NCI-H1694 treated with DMSO at 0.1 percent for 48 hours (cell line): ENCODE data around the gene ABCG1.
"Not testable (repeated sequence)": the region's sequence is repeated elsewhere in the genome, so short reads cannot be mapped to it uniquely, and the experiment has no call there.

Experiments
- DNase-seq: peaks from one replicate; lab custom pipeline; 2025; lab: John Stamatoyannopoulos, UW

ABCG1 gene

DNA sequence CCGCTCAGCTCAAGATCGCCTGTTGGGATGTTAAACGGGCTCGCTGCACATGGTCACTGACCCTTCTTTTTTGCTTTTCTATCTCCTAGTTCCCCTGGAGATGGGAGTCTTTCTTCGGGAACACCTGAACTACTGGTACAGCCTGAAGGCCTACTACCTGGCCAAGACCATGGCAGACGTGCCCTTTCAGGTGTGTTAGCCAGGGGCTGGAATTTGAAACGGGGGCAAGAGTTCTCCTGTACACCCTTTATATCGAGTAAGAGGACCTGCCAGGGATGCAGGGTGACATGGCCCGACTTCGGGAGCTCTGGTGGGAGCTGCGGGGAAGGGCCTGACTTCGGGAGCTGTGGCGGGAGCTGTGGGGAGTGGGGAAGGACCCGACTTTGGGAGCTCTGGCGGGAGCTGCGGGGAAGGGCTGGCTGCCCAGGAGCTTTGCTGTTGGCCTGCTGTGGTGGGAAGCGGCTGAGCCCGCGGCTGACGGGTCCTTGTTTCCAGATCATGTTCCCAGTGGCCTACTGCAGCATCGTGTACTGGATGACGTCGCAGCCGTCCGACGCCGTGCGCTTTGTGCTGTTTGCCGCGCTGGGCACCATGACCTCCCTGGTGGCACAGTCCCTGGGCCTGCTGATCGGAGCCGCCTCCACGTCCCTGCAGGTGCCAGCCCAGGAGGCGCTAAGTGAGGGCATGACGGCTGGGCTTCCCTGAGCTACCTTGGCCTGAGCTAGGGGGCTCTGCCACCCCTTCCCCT lies 72.2 kb downstream of the ABCG1 start:
- no peak for DNase-seq

DNA sequence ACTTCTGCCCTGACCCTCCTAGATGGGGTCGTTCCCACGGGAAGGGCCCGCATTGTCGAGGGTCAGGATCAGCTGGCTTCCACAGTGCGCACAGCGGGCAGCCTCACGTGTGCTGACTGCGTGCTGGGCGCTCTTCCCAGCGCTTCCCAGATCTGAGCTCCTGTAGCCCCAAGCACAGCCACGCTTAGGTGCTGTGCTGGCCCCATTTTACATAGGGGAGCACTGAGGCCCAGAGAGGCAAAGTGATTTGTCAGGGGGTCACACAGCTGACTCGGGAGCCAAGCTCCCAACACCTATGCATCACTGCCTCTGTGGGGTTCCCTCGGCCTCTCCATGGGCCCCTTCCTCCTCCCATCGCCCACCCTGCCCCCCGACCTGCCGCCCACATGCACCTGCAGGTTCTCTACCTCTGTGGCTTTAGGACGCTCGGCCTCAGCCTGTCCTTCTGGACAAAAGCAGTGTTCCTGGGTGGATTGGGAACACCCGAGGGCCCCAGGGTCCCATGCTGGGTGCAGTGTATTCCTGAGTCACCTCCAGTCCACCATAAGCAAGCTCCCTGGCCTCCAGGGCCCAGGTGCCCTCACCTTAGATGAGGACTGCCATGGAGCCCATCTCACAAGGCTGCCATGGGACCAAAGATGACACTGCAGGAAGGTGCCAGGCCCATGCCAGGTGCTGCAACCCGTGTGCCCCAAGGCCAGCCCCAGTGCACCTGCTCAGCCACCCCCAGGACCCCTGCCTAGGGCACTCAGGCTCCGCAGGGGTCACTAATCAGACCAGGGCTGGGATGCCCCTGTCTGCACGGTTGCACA lies 73.0 kb downstream of the ABCG1 start:
- no peak for DNase-seq

DNA sequence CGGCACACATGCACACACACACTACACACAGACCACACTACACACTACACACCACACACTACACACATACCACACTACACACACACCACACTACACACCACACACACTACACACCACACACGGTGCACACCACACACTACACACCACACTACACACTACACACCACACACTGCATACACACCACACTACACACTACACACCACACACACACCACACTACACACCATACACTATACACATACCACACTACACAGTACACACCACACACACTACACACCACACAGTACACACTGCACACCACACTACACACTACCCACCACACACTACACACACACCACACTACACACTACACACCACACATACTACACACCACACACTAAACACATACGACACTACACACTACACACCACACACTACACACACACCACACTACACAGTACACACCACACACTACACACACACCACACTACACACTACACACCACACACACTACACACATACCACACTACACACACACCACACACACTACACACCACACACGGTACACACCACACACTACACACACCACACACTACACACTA lies 73.7 kb downstream of the ABCG1 start:
- not testable (repeated sequence) for DNase-seq

DNA sequence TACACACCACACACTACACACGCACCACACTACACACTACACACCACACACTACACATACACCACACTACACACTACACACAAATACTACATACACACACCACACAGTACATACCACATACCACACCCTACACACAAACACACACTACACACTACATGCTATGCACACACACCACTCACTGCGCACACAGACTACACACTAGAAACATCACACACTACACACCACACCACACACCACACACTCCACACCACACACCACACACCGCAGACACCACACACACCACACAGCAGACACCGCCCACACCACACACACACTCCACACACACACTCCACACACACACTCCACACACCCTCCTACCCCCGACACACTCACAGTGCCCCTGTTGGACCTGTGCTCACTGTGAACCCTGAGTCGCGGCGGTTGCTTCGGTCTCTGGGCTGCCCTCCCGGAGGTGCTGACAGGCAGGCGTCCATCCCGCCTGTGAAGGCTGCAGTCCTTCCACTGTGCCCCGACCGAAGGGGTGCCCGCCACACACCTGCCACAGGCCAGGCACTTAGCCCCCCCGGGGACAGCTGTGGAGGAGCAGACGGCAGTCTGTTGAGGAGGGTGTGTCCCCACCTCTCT lies 74.8 kb downstream of the ABCG1 start:
- DNase-seq = no peak

DNA sequence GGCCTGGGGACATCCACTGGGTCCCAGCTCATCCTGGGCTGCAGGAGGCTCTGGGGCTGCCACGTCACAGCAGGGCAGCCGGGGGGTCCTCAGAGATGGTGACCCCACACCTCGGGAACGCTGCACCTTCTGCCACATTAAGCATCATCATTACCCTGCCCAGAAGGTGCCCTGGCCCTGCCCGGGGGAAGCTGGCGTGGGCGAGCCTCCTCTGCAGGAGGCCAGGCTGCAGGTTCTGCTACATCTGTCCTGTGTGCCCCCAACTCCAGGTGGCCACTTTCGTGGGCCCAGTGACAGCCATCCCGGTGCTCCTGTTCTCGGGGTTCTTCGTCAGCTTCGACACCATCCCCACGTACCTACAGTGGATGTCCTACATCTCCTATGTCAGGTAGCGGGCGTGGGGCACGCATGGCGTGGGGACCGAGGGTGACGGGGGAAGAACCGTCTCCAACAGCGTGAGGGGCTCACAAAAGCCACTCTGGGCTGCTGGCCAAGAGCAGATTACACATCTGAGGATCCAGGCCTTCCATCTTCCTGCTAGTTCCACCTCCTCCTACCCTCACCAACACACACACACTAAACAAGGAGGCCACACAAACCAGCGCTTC lies 75.4 kb downstream of the ABCG1 start:
- DNase-seq = no peak

DNA sequence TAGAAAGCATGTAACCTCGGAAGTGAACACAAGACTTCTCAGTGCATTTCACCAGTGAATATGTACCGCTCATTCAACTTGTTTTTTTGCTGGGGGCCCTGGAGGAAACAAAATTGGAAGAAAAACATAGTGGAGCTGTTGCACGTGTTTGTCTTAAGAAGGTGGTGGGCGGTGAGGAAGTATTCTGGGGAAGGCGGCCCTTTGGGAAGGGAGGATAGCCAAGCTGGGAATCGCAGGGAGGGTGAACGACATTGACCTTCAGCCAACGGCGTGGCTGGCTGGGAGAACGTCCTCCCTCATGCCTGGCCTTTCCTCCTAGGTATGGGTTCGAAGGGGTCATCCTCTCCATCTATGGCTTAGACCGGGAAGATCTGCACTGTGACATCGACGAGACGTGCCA lies 76.9 kb downstream of the ABCG1 start:
- no peak for DNase-seq

DNA sequence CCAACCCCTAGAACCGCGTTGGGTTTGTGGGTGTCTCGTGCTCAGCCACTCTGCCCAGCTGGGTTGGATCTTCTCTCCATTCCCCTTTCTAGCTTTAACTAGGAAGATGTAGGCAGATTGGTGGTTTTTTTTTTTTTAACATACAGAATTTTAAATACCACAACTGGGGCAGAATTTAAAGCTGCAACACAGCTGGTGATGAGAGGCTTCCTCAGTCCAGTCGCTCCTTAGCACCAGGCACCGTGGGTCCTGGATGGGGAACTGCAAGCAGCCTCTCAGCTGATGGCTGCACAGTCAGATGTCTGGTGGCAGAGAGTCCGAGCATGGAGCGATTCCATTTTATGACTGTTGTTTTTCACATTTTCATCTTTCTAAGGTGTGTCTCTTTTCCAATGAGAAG lies 77.6 kb downstream of the ABCG1 start:
- DNase-seq = no peak

DNA sequence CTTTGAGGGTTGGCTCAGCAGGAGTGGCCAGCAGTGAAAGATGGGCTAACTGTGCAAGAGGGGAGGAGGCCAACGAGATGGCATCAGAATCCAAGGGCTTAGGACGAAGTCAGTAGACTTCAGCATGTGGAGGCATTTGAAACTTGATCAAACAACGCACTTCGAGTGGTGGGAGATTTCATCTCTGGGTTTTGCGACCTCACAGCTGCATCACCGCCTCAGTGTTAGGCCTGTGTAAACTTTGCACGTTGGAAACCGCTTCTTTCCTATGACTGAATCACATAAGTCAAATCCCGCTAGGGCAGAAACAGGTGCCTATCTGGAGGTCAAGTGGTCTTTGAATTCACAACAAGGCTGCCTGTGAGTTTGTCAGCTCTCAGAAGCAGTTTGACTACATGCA lies 78.4 kb downstream of the ABCG1 start:
- DNase-seq = no peak

DNA sequence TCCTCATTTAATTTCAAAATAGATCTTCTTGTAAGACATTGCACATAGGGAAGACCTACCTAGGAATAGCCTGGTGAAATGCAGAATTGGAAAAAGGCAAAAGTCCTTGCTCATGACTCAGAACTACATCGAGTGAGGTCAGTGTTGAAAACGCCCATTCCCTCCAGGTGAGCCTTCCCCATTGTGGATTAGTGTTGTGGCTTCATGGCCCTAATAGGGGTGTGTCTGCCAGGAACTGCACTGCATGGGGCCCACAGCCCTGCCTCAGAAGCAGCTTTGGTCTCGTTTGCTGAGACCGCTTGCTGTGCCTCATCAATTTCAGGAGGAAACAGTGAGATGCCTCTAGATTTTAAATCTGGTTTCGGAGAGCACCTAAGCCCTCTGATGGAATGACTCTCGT lies 79.3 kb downstream of the ABCG1 start:
- no peak for DNase-seq

DNA sequence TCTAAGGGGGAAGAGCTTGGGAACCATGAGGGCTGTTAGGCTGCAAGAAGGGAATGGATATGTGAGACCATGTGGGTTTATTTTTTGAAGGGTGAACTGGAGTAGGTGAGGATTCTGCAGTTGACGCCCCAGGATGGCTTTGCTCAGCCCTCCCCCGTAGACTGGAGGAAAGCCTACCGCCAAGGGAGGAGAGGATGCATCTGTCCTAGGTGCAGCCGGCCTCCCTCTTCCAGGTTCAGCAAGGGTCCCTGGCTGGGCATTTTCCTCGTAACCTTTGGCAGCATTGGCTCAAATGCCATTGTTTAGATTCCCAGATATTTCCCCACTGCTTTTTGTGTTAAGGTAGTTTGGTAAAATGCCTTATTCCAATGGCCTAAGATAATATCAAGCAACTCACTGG lies 79.7 kb downstream of the ABCG1 start:
- no peak for DNase-seq

DNA sequence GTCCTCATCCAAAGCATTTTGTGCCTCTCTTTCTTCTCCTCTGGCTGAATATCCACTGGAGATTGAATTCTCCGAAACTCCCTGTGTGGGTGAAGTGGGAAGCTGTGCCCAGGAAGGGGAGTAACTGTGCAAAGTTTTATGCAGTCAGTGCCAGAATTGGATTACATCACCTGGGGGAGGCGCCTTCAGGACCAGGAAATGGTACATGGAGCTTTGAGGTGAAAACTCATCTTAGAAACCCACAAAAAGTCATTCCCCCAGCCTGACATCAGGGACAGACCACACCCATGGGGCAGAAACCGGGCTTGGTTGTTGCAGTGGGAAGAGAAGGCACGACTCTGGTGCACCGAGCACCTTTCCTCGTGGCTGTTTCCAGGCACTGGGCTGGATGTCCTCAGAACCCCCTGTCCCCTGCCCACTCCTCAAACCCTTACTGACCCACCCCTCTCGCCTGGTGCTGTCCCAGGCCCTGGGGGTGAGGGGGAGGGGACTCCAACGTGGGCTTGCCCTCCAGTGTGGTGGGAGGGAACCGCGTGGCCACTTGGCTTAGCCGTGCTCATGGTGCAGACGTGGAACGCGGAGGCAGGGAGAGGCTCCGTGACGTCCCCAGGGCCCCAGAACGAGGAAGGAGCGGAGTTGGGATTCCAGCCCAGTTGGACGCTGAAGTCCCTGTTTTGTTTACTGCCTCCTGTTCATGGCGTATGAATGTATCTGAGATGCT lies 80.5 kb downstream of the ABCG1 start:
- no peak for DNase-seq

DNA sequence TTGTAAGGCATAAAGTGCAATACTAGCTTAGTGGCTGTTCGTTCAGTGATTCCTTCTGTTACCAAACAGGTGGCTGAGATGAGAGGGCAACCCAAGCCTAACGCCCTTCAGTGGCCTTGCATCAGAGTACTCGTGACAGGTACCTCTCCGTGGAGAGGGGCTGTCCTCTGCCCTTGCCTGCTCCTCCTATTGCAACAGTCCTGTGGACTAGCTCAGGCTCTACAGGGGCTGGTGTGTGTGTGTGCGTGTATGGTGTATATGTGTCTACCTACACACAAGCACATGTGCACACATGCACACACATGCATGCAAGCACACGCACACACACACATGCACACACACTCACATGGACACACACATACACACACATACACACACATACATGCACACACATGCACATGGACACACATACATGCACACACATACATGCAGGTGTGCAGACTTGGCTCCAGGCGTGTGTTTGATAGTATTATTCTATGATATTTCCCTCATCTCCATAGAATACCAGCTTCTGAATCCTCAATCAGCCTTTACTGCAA lies 81.2 kb downstream of the ABCG1 start:
- DNase-seq = no peak

DNA sequence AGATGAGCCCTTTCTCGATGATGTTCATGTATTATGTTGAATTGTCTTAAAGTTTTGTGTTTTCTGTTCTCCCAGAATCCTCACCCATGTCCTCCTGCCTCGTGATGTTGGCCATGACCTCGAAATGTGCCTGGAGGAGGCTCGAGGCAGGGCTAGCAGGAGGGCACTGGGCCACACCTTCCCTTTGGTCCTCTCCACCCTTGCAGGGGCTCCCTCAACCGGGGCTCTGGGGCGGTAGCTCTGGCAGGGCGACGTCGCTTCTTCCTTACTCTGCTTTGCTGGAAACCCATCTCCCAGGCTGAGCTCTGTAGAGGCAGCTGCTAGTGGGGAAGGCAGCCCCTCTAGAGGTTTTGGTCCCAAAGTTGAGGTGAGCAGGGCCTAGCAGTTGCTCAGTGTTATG lies 82.0 kb downstream of the ABCG1 start:
- no peak for DNase-seq

DNA sequence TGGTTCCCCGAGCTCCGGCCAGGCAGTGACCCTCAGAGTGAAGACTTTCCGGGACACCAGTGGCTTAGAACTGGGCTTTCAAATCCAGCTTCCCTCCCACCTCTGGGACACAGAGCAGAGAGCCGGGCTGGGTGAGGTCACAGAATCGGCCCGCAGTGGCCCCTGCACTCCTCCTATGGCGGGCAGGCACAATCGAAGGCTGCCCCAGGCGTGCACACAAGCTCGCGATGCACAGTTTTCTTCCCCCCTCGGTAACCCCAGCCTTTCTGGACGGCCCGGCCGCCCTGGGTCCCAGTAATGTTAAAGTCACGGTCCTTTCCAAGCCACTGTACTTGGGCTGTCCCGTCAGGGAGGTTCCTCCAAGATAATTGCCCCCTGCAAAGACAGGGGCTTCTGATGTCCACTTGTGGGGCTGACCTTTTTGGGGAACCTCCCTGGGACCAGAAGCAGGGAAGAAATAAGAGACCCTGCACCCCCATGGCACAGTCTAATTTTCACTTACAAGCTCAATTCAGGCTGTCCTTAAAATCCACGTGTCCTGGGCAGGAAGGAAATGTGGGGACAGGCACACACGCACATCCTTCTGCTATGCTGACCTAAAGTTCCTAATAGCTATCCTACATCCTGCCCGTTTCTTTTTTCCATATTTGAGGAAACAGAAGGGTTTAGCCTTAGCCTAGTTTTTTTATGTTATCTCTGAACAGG lies 82.6 kb downstream of the ABCG1 start:
- DNase-seq = no peak

DNA sequence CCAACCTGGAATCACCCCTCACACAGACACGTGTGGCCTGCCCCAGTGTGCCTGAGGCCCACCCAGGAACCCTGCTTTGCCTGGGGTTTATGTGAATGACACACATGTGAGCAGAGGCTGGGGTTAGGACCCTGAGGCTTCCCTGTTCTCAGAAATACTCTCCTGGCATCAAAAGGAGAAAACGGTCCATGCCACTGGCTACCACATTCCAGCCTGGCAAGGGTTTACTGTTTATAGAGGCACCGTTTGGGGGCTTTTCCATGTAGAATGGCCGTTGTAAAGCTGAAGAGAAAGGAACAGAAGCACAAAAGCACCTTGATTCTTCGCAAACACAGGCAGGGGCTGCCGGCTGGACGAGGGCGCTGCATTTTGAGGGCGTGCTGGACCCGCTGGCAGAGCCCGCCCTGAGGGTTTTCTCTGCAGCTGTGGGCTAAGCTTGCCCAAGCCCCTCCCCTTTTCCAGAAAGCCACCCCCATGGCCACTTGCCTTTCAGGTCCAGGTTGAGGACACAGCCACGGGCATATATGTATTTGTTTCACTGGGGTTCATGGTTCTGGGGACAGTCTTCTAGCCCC lies 83.2 kb downstream of the ABCG1 start:
- no peak for DNase-seq

DNA sequence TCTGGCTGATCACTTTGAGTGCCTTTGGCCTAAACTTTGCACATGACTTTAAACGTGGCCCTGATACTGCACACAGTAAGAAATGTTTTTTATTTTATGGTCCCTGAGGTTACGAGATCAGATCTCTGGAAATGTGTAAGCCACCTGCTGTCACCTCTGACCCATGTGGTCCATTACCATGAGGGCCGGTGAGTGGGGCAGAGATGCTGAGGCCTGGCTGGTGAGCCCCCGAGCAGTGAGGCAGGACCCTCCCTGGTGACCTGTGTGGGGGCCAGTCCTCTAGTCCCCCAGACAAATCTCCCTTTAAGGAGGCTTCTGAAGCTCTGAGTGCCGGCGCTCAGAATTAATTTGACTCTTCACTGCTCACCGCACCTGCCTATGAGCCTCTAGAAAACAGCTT lies 83.9 kb downstream of the ABCG1 start:
- DNase-seq = no peak

DNA sequence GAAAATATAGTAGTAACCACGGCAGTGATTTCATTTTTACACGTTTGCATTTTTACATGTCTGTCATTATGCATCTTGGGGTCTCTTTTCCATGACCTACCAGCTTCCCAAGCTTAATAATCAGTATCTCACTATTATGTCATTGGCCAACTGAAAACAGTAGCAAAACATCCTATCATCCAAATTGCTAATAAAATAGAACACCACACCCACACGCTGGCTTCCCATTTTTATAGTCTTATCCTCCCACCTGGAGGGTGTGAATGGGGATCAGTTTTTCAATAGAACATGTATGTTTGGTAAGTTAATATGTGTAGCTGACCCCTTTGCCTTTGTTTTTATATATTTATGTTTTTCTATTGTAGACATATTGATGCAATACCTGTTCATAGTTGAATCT lies 84.5 kb downstream of the ABCG1 start:
- DNase-seq = no peak

DNA sequence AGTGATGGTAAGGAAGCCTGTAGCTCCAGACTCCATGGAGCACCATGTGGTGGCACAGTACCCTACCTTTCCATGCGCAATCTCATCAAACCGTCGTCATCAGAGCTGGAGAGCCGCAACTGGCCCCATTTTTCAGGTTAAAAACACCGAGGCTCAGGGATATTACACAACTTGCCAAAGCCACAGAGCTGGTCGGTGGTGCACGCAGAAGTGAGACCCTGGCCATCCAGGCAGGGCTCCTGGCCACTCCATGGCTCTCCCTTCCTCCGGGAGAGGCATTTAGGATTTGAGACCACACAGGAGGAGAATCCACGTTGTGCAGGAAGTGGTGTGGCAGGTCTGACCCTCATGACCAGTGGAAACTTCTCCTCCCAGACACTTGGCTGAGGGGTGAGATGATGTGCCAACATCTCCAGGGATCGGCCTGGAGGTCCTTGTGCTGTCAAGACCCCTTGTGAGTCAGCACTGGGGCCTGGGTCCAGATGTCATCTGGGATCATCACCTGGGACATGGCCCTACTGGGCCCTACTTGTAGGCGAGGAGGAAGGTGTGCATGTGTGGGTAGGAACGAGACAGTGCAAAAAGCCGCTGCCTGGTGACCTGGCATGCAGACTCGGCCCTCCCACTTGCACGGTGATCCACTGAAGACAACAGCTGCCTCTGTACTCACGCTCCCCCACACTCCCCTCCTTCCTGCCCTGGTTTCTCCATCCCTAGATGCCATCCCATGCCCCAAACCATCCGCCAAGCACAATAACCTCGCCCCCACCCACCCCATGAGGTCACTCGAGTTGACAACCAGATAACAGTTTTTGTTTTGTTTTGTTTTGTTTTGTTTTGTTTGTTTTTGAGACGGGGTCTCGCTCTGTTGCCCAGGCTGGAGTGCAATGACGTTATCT lies 85.9 kb downstream of the ABCG1 start:
- DNase-seq = no peak

DNA sequence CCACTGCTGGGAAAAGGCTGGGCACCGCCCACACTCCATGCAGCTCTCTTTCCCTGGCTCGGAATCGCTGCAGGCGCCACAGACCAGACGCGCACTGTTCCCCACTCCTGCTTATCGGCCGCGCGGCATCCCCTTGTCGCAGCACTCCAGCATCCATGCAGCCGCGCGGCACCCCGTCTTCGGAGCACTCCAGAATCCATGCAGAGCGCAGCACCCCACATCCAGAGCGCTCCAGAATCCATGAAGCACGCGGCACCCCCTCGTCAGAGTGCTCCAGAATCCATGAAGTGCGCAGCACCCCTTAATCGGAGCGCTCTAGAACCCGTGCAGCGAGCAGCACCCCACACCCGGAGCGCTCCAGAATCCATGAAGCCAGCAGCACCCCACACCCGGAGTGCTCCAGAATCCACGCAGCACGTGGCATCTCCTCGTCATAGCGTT lies 86.8 kb downstream of the ABCG1 start:
- DNase-seq = no peak
